Mucosa of stomach (tissue), 1 donor: ENCODE data around the gene CCDC175.

ENCODE experiments used
- H3K27me3 ChIP-seq: one replicate; pipeline ENCODE4 v1.7.0; 2013; ENCODE audit warnings: mild to moderate bottlenecking, low read length; ENCODE audit not compliant: control insufficient read depth, insufficient read depth
- H3K36me3 ChIP-seq: one replicate; pipeline ENCODE4 v1.7.0; 2013; ENCODE audit warnings: low read length; ENCODE audit not compliant: control insufficient read depth, insufficient read depth
- H3K4me1 ChIP-seq: one replicate; pipeline ENCODE4 v1.7.0; 2013; ENCODE audit warnings: mild to moderate bottlenecking, low read length; ENCODE audit not compliant: control insufficient read depth, insufficient read depth
- H3K4me3 ChIP-seq: one replicate; pipeline ENCODE4 v1.7.0; 2013; ENCODE audit warnings: low read length
- H3K9ac ChIP-seq: one replicate; pipeline ENCODE4 v1.7.0; 2013; ENCODE audit warnings: mild to moderate bottlenecking, low read length, moderate library complexity
- H3K9me3 ChIP-seq: one replicate; pipeline ENCODE4 v1.7.0; 2013; ENCODE audit warnings: mild to moderate bottlenecking, low read length, moderate library complexity; ENCODE audit not compliant: control insufficient read depth
- donor health status: Pancreatic carcinoma.

Gene CCDC175

GRCh38 chr14:59500732-59501131 is 75.9 kb downstream of the CCDC175 start:
- Histone ChIP-seq H3K9me3 (no peaks in the 10 kb centered on the region), H3K9ac (no peak overlapping the region), H3K27me3 (no peaks in the 10 kb centered on the region), H3K36me3 (no peaks in the 10 kb centered on the region), H3K4me3 (no peak overlapping the region), H3K4me1 (no peaks in the 10 kb centered on the region)

GRCh38 chr14:59492384-59492783 is 84.2 kb downstream of the CCDC175 start:
- Histone ChIP-seq H3K27me3 (no peaks in the 10 kb centered on the region), H3K36me3 (peaks cover 4% of the 10 kb centered on the region), H3K9ac (no peak overlapping the region), H3K4me1 (no peaks in the 10 kb centered on the region), H3K9me3 (no peaks in the 10 kb centered on the region), H3K4me3 (no peak overlapping the region)

- no peaks in the 10 kb centered on the region for H3K27me3 ChIP-seq
- no peak overlapping the region for H3K9ac ChIP-seq
- H3K4me3 ChIP-seq: no peak overlapping the region
- peaks cover 4% of the 10 kb centered on the region for H3K36me3 ChIP-seq
- peaks cover 8% of the 10 kb centered on the region for H3K4me1 ChIP-seq
- no peaks in the 10 kb centered on the region for H3K9me3 ChIP-seq
Observed at GRCh38 chr14:59490756-59491155, 85.9 kb downstream of the CCDC175 start.

GRCh38 chr14:59484639-59485175 is 91.9 kb downstream of the CCDC175 start:
- no peaks in the 10 kb centered on the region for H3K9me3 ChIP-seq
- peak overlapping the region; percentile 84 for H3K9ac ChIP-seq
- no peaks in the 10 kb centered on the region for H3K36me3 ChIP-seq
- H3K27me3 ChIP-seq: no peaks in the 10 kb centered on the region
- H3K4me3 ChIP-seq: peak overlapping the region; percentile 71
- H3K4me1 ChIP-seq: peaks cover 37% of the 10 kb centered on the region

GRCh38 chr14:59483819-59484638 is 92.6 kb downstream of the CCDC175 start, which contains the start of the genes JKAMP and L3HYPDH:
JKAMP (plus strand) TSS chr14:59484517; CDS start chr14:59484590, 73 bp downstream.
L3HYPDH (minus strand) TSS chr14:59484408; CDS start chr14:59484316, 92 bp downstream.
- Histone ChIP-seq H3K36me3 (no peaks in the 10 kb centered on the region), H3K9me3 (no peaks in the 10 kb centered on the region), H3K27me3 (no peaks in the 10 kb centered on the region), H3K4me1 (peaks cover 37% of the 10 kb centered on the region), H3K9ac (peak within 1 kb of the TSS; percentile 84), H3K4me3 (peak within 1 kb of the TSS; percentile 71)

GRCh38 chr14:59483363-59483762 is 93.2 kb downstream of the CCDC175 start:
- Histone ChIP-seq H3K27me3 (no peaks in the 10 kb centered on the region), H3K4me1 (peaks cover 37% of the 10 kb centered on the region), H3K9ac (peak overlapping the region; percentile 84), H3K4me3 (peak overlapping the region; percentile 71), H3K9me3 (no peaks in the 10 kb centered on the region), H3K36me3 (no peaks in the 10 kb centered on the region)

- Histone ChIP-seq H3K36me3 (no peaks in the 10 kb centered on the region), H3K27me3 (no peaks in the 10 kb centered on the region), H3K4me3 (no peak overlapping the region), H3K4me1 (peaks cover 37% of the 10 kb centered on the region), H3K9me3 (no peaks in the 10 kb centered on the region), H3K9ac (peak overlapping the region; percentile 84)
Observed at GRCh38 chr14:59482541-59483331, 93.9 kb downstream of the CCDC175 start.

GRCh38 chr14:59481871-59482540 is 94.6 kb downstream of the CCDC175 start:
- Histone ChIP-seq H3K36me3 (no peaks in the 10 kb centered on the region), H3K9me3 (no peaks in the 10 kb centered on the region), H3K27me3 (no peaks in the 10 kb centered on the region), H3K4me1 (peaks cover 37% of the 10 kb centered on the region), H3K4me3 (no peak overlapping the region), H3K9ac (no peak overlapping the region)

- Histone ChIP-seq H3K9ac (no peak overlapping the region), H3K27me3 (no peaks in the 10 kb centered on the region), H3K36me3 (no peaks in the 10 kb centered on the region), H3K9me3 (no peaks in the 10 kb centered on the region), H3K4me3 (no peak overlapping the region), H3K4me1 (peaks cover 36% of the 10 kb centered on the region)
Observed at GRCh38 chr14:59481407-59481806, 95.2 kb downstream of the CCDC175 start.

GRCh38 chr14:59480166-59480565 is 96.4 kb downstream of the CCDC175 start:
- Histone ChIP-seq H3K4me3 (no peak overlapping the region), H3K27me3 (no peaks in the 10 kb centered on the region), H3K9me3 (no peaks in the 10 kb centered on the region), H3K9ac (no peak overlapping the region), H3K36me3 (no peaks in the 10 kb centered on the region), H3K4me1 (peaks cover 25% of the 10 kb centered on the region)

- Histone ChIP-seq H3K4me3 (no peak overlapping the region), H3K4me1 (peaks cover 25% of the 10 kb centered on the region), H3K27me3 (no peaks in the 10 kb centered on the region), H3K9ac (no peak overlapping the region), H3K9me3 (no peaks in the 10 kb centered on the region), H3K36me3 (no peaks in the 10 kb centered on the region)
Observed at GRCh38 chr14:59478540-59478939, 98.1 kb downstream of the CCDC175 start.
